Measurements from ENCODE around the gene RNASEH2C.

Gene RNASEH2C

GRCh38 chr11:65716774-65717405, 3.7 kb downstream of the RNASEH2C start:
- Histone ChIP-seq H2BK5ac (ENCODE audit: low read depth, low read length, poor library complexity, severe bottlenecking) (no peak overlapping the region), H3K4me2 (ENCODE audit: low read length, poor library complexity, severe bottlenecking) (no peak overlapping the region), H3K4me1 (ENCODE audit: control insufficient read depth, insufficient read depth, low read depth, low read length) (peaks cover 27% of the 10 kb centered on the region), H3K23ac (ENCODE audit: low read length in 2 of 2) (no peak overlapping the region), H2BK12ac (ENCODE audit: low read length in 2 of 2) (no peak overlapping the region), H3K79me1 (replicated peaks; ENCODE audit: low read length, poor library complexity, severe bottlenecking) (peaks cover 48% of the 10 kb centered on the region), H3K27ac (ENCODE audit: low read length, poor library complexity, severe bottlenecking) (no peak overlapping the region), H3K9me3 (ENCODE audit: control insufficient read depth, low read length) (no peaks in the 10 kb centered on the region), H2BK120ac (ENCODE audit: low read depth, low read length) (no peak overlapping the region), H3K36me3 (ENCODE audit: control insufficient read depth in 1 of 2, insufficient read depth in 2 of 2, low read depth in 1 of 2, low read length in 2 of 2) (peaks cover 67% of the 10 kb centered on the region in 2 experiments), H3K9ac (ENCODE audit: low read length) (no peak overlapping the region), H2AFZ (ENCODE audit: low read depth, low read length) (no peak overlapping the region), H4K8ac (ENCODE audit: low read length) (no peak overlapping the region), H3K4me3 (ENCODE audit: insufficient read depth in 1 of 2, low read depth in 1 of 2, low read length in 2 of 2) (no peak overlapping the region), H2AK5ac (ENCODE audit: low read length, severe bottlenecking) (no peak overlapping the region), H3K18ac (ENCODE audit: low read depth in 1 of 2, low read length in 2 of 2) (no peak overlapping the region), H4K91ac (ENCODE audit: low read length) (no peak overlapping the region), H2BK15ac (ENCODE audit: low read depth, poor library complexity, severe bottlenecking) (no peak overlapping the region), H3K27me3 (ENCODE audit: control insufficient read depth in 1 of 2, insufficient read depth in 1 of 2, low read length in 2 of 2) (no peaks in the 10 kb centered on the region), H3K4ac (ENCODE audit: low read depth in 1 of 2, low read length in 2 of 2) (no peak overlapping the region), H3K14ac (ENCODE audit: low read length in 2 of 2) (no peak overlapping the region)
- no peak for DNase-seq
- 94% methylated on average over 14 of the region's 14 CpGs for WGBS

GRCh38 chr11:65716302-65716701, 4.3 kb downstream of the RNASEH2C start:
- H3K18ac ChIP-seq (ENCODE audit: low read depth in 1 of 2, low read length in 2 of 2) = no peak overlapping the region
- no peak overlapping the region for H2BK120ac ChIP-seq (ENCODE audit: low read depth, low read length)
- H3K4me1 ChIP-seq (ENCODE audit: control insufficient read depth, insufficient read depth, low read depth, low read length) = peaks cover 27% of the 10 kb centered on the region
- no peak overlapping the region for H4K8ac ChIP-seq (ENCODE audit: low read length)
- no peak overlapping the region for H2AK5ac ChIP-seq (ENCODE audit: low read length, severe bottlenecking)
- H3K4me3 ChIP-seq (ENCODE audit: insufficient read depth in 1 of 2, low read depth in 1 of 2, low read length in 2 of 2) = no peak overlapping the region
- no peaks in the 10 kb centered on the region for H3K9me3 ChIP-seq (ENCODE audit: control insufficient read depth, low read length)
- no peak overlapping the region for H2BK5ac ChIP-seq (ENCODE audit: low read depth, low read length, poor library complexity, severe bottlenecking)
- 96% methylated on average over 7 of the region's 7 CpGs for WGBS
- H3K36me3 ChIP-seq (ENCODE audit: control insufficient read depth in 1 of 2, insufficient read depth in 2 of 2, low read depth in 1 of 2, low read length in 2 of 2) = peaks cover 67% of the 10 kb centered on the region in 2 experiments
- no peak overlapping the region for H3K14ac ChIP-seq (ENCODE audit: low read length in 2 of 2)
- no peaks in the 10 kb centered on the region for H3K27me3 ChIP-seq (ENCODE audit: control insufficient read depth in 1 of 2, insufficient read depth in 1 of 2, low read length in 2 of 2)
- no peak overlapping the region for H4K91ac ChIP-seq (ENCODE audit: low read length)
- no peak overlapping the region for H2BK15ac ChIP-seq (ENCODE audit: low read depth, poor library complexity, severe bottlenecking)
- H3K9ac ChIP-seq (ENCODE audit: low read length) = no peak overlapping the region
- no peak overlapping the region for H3K23ac ChIP-seq (ENCODE audit: low read length in 2 of 2)
- H3K27ac ChIP-seq (ENCODE audit: low read length, poor library complexity, severe bottlenecking) = no peak overlapping the region
- H3K4ac ChIP-seq (ENCODE audit: low read depth in 1 of 2, low read length in 2 of 2) = no peak overlapping the region
- no peak overlapping the region for H2BK12ac ChIP-seq (ENCODE audit: low read length in 2 of 2)
- H3K79me1 ChIP-seq (replicated peaks; ENCODE audit: low read length, poor library complexity, severe bottlenecking) = peaks cover 48% of the 10 kb centered on the region
- H3K4me2 ChIP-seq (ENCODE audit: low read length, poor library complexity, severe bottlenecking) = no peak overlapping the region
- DNase-seq = no peak
- H2AFZ ChIP-seq (ENCODE audit: low read depth, low read length) = no peak overlapping the region

- Histone ChIP-seq H3K36me3 (ENCODE audit: control insufficient read depth in 1 of 2, insufficient read depth in 2 of 2, low read depth in 1 of 2, low read length in 2 of 2) (peaks cover 61 to 65% of the 10 kb centered on the region in 2 experiments), H2BK5ac (ENCODE audit: low read depth, low read length, poor library complexity, severe bottlenecking) (no peak overlapping the region), H3K4me1 (ENCODE audit: control insufficient read depth, insufficient read depth, low read depth, low read length) (peaks cover 20% of the 10 kb centered on the region), H2BK12ac (ENCODE audit: low read length in 2 of 2) (no peak overlapping the region), H3K4ac (ENCODE audit: low read depth in 1 of 2, low read length in 2 of 2) (no peak overlapping the region), H2BK120ac (ENCODE audit: low read depth, low read length) (no peak overlapping the region), H3K9me3 (ENCODE audit: control insufficient read depth, low read length) (no peaks in the 10 kb centered on the region), H3K9ac (ENCODE audit: low read length) (no peak overlapping the region), H2AFZ (ENCODE audit: low read depth, low read length) (no peak overlapping the region), H3K79me1 (replicated peaks; ENCODE audit: low read length, poor library complexity, severe bottlenecking) (peaks cover 44% of the 10 kb centered on the region), H2BK15ac (ENCODE audit: low read depth, poor library complexity, severe bottlenecking) (no peak overlapping the region), H3K23ac (ENCODE audit: low read length in 2 of 2) (no peak overlapping the region), H3K27ac (ENCODE audit: low read length, poor library complexity, severe bottlenecking) (no peak overlapping the region), H3K4me3 (ENCODE audit: insufficient read depth in 1 of 2, low read depth in 1 of 2, low read length in 2 of 2) (peak overlapping the region in 1 of 2 experiments; percentile 14), H2AK5ac (ENCODE audit: low read length, severe bottlenecking) (no peak overlapping the region), H3K4me2 (ENCODE audit: low read length, poor library complexity, severe bottlenecking) (no peak overlapping the region), H3K18ac (ENCODE audit: low read depth in 1 of 2, low read length in 2 of 2) (no peak overlapping the region), H4K8ac (ENCODE audit: low read length) (no peak overlapping the region), H3K14ac (ENCODE audit: low read length in 2 of 2) (no peak overlapping the region), H4K91ac (ENCODE audit: low read length) (peak overlapping the region; percentile 15), H3K27me3 (ENCODE audit: control insufficient read depth in 1 of 2, insufficient read depth in 1 of 2, low read length in 2 of 2) (no peaks in the 10 kb centered on the region)
- 98% methylated on average over 16 of the region's 16 CpGs for WGBS
- DNase-seq = no peak
Measured at GRCh38 chr11:65714433-65714832, 6.2 kb downstream of the RNASEH2C start.

GRCh38 chr11:65713212-65713969, 7.2 kb downstream of the RNASEH2C start:
- Histone ChIP-seq H4K8ac (ENCODE audit: low read length) (peak overlapping the region; percentile 5), H2AFZ (ENCODE audit: low read depth, low read length) (no peak overlapping the region), H3K9me3 (ENCODE audit: control insufficient read depth, low read length) (no peaks in the 10 kb centered on the region), H3K9ac (ENCODE audit: low read length) (peak overlapping the region; percentile 92), H2BK12ac (ENCODE audit: low read length in 2 of 2) (no peak overlapping the region), H3K4me1 (ENCODE audit: control insufficient read depth, insufficient read depth, low read depth, low read length) (peaks cover 13% of the 10 kb centered on the region), H3K4me2 (ENCODE audit: low read length, poor library complexity, severe bottlenecking) (peak overlapping the region; percentile 50), H2AK5ac (ENCODE audit: low read length, severe bottlenecking) (no peak overlapping the region), H3K79me1 (replicated peaks; ENCODE audit: low read length, poor library complexity, severe bottlenecking) (peaks cover 40% of the 10 kb centered on the region), H3K14ac (ENCODE audit: low read length in 2 of 2) (no peak overlapping the region), H3K18ac (ENCODE audit: low read depth in 1 of 2, low read length in 2 of 2) (peak overlapping the region in 1 of 2 experiments; percentile 37), H2BK120ac (ENCODE audit: low read depth, low read length) (no peak overlapping the region), H3K23ac (ENCODE audit: low read length in 2 of 2) (no peak overlapping the region), H3K36me3 (ENCODE audit: control insufficient read depth in 1 of 2, insufficient read depth in 2 of 2, low read depth in 1 of 2, low read length in 2 of 2) (peaks cover 52 to 55% of the 10 kb centered on the region in 2 experiments), H3K4ac (ENCODE audit: low read depth in 1 of 2, low read length in 2 of 2) (no peak overlapping the region), H3K4me3 (ENCODE audit: insufficient read depth in 1 of 2, low read depth in 1 of 2, low read length in 2 of 2) (peak overlapping the region in 1 of 2 experiments; percentile 96), H3K27ac (ENCODE audit: low read length, poor library complexity, severe bottlenecking) (no peak overlapping the region), H2BK5ac (ENCODE audit: low read depth, low read length, poor library complexity, severe bottlenecking) (no peak overlapping the region), H3K27me3 (ENCODE audit: control insufficient read depth in 1 of 2, insufficient read depth in 1 of 2, low read length in 2 of 2) (no peaks in the 10 kb centered on the region), H2BK15ac (ENCODE audit: low read depth, poor library complexity, severe bottlenecking) (no peak overlapping the region), H4K91ac (ENCODE audit: low read length) (no peak overlapping the region)
- 96% methylated on average over 24 of the region's 24 CpGs for WGBS
- no peak for DNase-seq

Data from mesenchymal stem cell (in vitro differentiated cells and primary cell).